Measurements from ENCODE around the gene CENPP. TPM values are rescaled to one million over a fixed set of nuclear protein-coding genes. Genes with fewer than 3 reads are reported as not detected.

Gene CENPP
- total RNA-seq, 1 donor from 2014 or later: 4.5 TPM

GRCh38 chr9:92612816-92613215 is 287.1 kb downstream of the CENPP start:
- H3K9me3 Mint-ChIP-seq (ENCODE audit: unreplicated experiment): no peaks in the 10 kb centered on the region
- H3K4me1 Mint-ChIP-seq (ENCODE audit: unreplicated experiment): peaks cover 9% of the 10 kb centered on the region
- H3K27me3 Mint-ChIP-seq (ENCODE audit: unreplicated experiment): no peaks in the 10 kb centered on the region
- no peak for DNase-seq (ENCODE audit: low spot score)
- no peak overlapping the region for H3K27ac Mint-ChIP-seq (ENCODE audit: unreplicated experiment)
- TF ChIP-seq, protein P1, sequence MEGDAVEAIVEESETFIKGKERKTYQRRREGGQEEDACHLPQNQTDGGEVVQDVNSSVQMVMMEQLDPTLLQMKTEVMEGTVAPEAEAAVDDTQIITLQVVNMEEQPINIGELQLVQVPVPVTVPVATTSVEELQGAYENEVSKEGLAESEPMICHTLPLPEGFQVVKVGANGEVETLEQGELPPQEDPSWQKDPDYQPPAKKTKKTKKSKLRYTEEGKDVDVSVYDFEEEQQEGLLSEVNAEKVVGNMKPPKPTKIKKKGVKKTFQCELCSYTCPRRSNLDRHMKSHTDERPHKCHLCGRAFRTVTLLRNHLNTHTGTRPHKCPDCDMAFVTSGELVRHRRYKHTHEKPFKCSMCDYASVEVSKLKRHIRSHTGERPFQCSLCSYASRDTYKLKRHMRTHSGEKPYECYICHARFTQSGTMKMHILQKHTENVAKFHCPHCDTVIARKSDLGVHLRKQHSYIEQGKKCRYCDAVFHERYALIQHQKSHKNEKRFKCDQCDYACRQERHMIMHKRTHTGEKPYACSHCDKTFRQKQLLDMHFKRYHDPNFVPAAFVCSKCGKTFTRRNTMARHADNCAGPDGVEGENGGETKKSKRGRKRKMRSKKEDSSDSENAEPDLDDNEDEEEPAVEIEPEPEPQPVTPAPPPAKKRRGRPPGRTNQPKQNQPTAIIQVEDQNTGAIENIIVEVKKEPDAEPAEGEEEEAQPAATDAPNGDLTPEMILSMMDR (IDR thresholded peaks at IDR 0.05; ENCODE audit: unreplicated experiment): no peak
- no peak overlapping the region for H3K4me3 Mint-ChIP-seq (ENCODE audit: unreplicated experiment)
- H3K36me3 Mint-ChIP-seq (ENCODE audit: low read depth, unreplicated experiment): peaks cover 32% of the 10 kb centered on the region

DNA sequence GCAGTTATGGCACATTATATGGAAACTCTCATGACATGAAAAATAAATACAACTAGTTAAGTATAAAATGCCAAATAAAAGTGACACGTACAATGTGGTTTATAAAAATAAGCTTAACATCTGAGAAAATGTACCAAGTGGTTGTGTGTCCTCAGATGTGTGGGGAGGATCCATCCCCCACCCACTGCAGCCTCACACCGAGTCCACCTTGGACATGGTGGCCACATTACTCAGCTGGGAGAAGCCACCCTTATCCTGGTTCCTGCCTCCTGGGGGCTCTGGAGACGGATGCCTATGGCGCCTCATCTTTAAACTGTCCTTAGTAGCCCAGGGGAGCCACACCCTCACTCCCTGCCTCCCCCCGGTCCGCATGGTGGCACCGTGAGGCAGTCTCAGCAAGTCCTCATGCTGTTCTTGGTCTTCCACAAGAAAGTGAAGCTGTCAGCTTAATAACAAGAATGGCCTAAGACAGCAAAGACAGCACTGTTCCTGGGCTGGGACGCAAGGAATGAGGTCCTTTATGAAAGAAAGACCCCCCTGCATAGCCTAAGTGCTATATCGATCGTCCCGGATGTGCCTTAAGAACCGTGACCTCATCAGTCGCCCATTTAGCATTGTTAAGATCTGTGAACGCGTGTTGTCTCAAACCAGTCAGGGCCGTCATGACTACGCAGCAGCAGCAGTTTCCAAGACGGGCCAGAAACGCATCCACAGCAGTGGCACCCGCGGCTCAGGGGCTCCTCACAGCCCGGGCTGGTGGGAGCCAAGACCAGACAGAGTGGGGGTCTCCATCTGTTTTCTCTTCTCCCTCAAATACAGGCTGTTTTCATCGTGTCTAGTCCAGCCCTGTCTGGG is 287.7 kb downstream of the CENPP start:
- Mint-ChIP-seq H3K9me3 (ENCODE audit: unreplicated experiment) (no peaks in the 10 kb centered on the region), H3K36me3 (ENCODE audit: low read depth, unreplicated experiment) (peaks cover 32% of the 10 kb centered on the region), H3K27me3 (ENCODE audit: unreplicated experiment) (no peaks in the 10 kb centered on the region), H3K4me1 (ENCODE audit: unreplicated experiment) (peaks cover 6% of the 10 kb centered on the region), H3K27ac (ENCODE audit: unreplicated experiment) (no peak overlapping the region), H3K4me3 (ENCODE audit: unreplicated experiment) (no peak overlapping the region)
- TF ChIP-seq, protein P1 (IDR thresholded peaks at IDR 0.05; ENCODE audit: unreplicated experiment): no peak
- no peak for DNase-seq (ENCODE audit: low spot score)

DNA sequence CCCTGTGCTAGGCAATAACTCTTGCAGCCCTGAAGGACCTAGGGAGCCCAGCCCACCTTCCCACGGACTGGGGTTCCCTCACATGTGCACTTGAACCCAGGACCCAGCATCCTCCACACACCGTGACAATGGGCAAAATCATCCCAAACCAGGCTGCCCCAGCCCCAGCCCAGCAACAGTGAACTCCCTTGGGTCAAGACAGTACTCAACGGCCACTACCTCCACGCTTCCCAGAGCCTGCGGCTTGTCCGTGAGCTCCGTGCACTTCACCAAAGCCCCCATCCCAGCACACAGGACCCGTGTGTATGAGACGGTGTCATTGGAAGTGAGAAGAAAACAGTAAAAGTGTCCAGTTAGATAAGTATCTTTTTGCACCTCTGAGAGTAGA is 288.4 kb downstream of the CENPP start:
- Mint-ChIP-seq H3K36me3 (ENCODE audit: low read depth, unreplicated experiment) (peaks cover 32% of the 10 kb centered on the region), H3K4me3 (ENCODE audit: unreplicated experiment) (no peak overlapping the region), H3K4me1 (ENCODE audit: unreplicated experiment) (peaks cover 6% of the 10 kb centered on the region), H3K27ac (ENCODE audit: unreplicated experiment) (no peak overlapping the region), H3K9me3 (ENCODE audit: unreplicated experiment) (no peaks in the 10 kb centered on the region), H3K27me3 (ENCODE audit: unreplicated experiment) (no peaks in the 10 kb centered on the region)
- TF ChIP-seq, protein P1 (IDR thresholded peaks at IDR 0.05; ENCODE audit: unreplicated experiment): no peak
- DNase-seq (ENCODE audit: low spot score): no peak

GRCh38 chr9:92614763-92615461 is 289.2 kb downstream of the CENPP start:
- Mint-ChIP-seq H3K36me3 (ENCODE audit: low read depth, unreplicated experiment) (peaks cover 32% of the 10 kb centered on the region), H3K9me3 (ENCODE audit: unreplicated experiment) (no peaks in the 10 kb centered on the region), H3K4me1 (ENCODE audit: unreplicated experiment) (peaks cover 6% of the 10 kb centered on the region), H3K4me3 (ENCODE audit: unreplicated experiment) (no peak overlapping the region), H3K27ac (ENCODE audit: unreplicated experiment) (peak overlapping the region; percentile 75), H3K27me3 (ENCODE audit: unreplicated experiment) (no peaks in the 10 kb centered on the region)
- DNase-seq (ENCODE audit: low spot score): no peak
- TF ChIP-seq, protein P1 (IDR thresholded peaks at IDR 0.05; ENCODE audit: unreplicated experiment): no peak

- peak overlapping the region; percentile 22 for H3K4me3 Mint-ChIP-seq (ENCODE audit: unreplicated experiment)
- no peaks in the 10 kb centered on the region for H3K27me3 Mint-ChIP-seq (ENCODE audit: unreplicated experiment)
- peak overlapping the region; percentile 75 for H3K27ac Mint-ChIP-seq (ENCODE audit: unreplicated experiment)
- peaks cover 6% of the 10 kb centered on the region for H3K4me1 Mint-ChIP-seq (ENCODE audit: unreplicated experiment)
- peaks cover 39% of the 10 kb centered on the region for H3K36me3 Mint-ChIP-seq (ENCODE audit: low read depth, unreplicated experiment)
- DNase-seq (ENCODE audit: low spot score): no peak
- TF ChIP-seq, protein P1 (IDR thresholded peaks at IDR 0.05; ENCODE audit: unreplicated experiment): no peak
- no peaks in the 10 kb centered on the region for H3K9me3 Mint-ChIP-seq (ENCODE audit: unreplicated experiment)
Observed at GRCh38 chr9:92615790-92616189, 290.0 kb downstream of the CENPP start.

All from endothelial cell (in vitro differentiated cells).